HG02870 (cell line): ENCODE data around the gene MPC1.

ENCODE experiments used
- ATAC-seq: cut with Tn5 transposase; IDR thresholded peaks from one replicate; pipeline ENCODE4 v1.9.1; 2021; ENCODE audit warnings: mild to moderate bottlenecking, moderate library complexity; ENCODE audit not compliant: unreplicated experiment

The MPC1 gene

GRCh38 chr6:166318649-166319600, 63.8 kb downstream of the MPC1 start:
- ATAC-seq: no peak

GRCh38 chr6:166318227-166318626, 64.5 kb downstream of the MPC1 start:
- ATAC-seq: no peak

GRCh38 chr6:166317261-166318212, 65.2 kb downstream of the MPC1 start:
- ATAC-seq: no peak

- ATAC-seq: no peak
These were observed 67.3 kb downstream of the MPC1 start for GRCh38 chr6:166315436-166315835.
